NCI-H524 treated with DMSO at 0.1 percent for 48 hours (cell line): Measurements from ENCODE around the gene ELMOD2.

Experiments
- DNase-seq: peaks from one replicate; lab custom pipeline; 2025; lab: John Stamatoyannopoulos, UW

Gene ELMOD2

GRCh38 chr4:140584439-140584838 lies 60.5 kb downstream of the ELMOD2 start:
- DNase-seq: no peak

GRCh38 chr4:140595065-140595464 lies 71.1 kb downstream of the ELMOD2 start:
- DNase-seq: no peak

GRCh38 chr4:140600408-140600807 lies 76.4 kb downstream of the ELMOD2 start:
- DNase-seq: no peak

GRCh38 chr4:140602714-140603113 lies 78.7 kb downstream of the ELMOD2 start:
- no peak for DNase-seq

GRCh38 chr4:140603286-140603685 lies 79.3 kb downstream of the ELMOD2 start:
- no peak for DNase-seq
